ENCODE data around the gene SLC35F1. TPM values are rescaled to one million over a fixed set of nuclear protein-coding genes. Genes with fewer than 3 reads are reported as not detected.

The SLC35F1 gene
- total RNA-seq, 1 donor from 2014 or later, result 4.5 TPM

DNA sequence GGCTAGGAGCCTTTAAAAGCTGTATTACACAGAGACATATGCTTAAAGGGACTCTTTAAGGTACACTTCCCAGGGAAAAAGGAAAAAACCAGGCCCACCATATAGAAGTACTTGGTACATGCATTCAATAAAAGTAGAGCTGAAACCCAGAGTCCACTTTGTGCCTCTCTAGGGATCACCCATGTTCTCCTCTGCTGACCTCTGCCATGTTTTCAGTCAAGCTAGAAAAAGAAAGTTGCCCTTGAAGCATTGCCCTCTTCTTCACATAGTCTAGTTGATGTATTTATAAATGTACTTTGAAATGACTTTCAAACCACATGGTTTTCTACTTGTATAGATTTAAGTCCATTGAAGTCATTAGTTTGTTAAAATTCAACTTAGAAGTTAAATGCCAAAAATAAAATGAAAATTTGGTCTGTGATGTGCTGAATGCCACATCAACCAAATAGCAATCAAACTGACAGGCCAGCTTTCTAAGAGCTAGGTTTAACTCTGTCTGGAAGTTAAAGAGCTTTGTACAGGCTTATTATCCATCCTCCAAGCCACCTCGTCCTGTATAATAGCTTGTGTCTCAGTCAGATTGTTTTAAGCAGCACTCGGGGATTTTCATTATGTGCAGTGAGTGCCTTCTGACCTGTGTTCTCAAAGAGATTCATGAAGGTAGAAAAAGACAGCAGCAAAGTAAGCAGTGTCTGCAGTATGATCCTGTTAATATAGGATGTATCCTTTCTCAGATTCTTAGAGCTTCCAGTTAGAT is 402.5 kb downstream of the SLC35F1 start:
- DNase-seq (ENCODE audit: low spot score, unreplicated experiment), result no peak
- peaks cover 20% of the 10 kb centered on the region for H3K4me1 Mint-ChIP-seq (ENCODE audit: low read depth)
- H3K4me3 Mint-ChIP-seq (ENCODE audit: low read depth), result no peak overlapping the region
- no peaks in the 10 kb centered on the region for H3K36me3 Mint-ChIP-seq (ENCODE audit: insufficient read depth)
- TF ChIP-seq, protein P1, sequence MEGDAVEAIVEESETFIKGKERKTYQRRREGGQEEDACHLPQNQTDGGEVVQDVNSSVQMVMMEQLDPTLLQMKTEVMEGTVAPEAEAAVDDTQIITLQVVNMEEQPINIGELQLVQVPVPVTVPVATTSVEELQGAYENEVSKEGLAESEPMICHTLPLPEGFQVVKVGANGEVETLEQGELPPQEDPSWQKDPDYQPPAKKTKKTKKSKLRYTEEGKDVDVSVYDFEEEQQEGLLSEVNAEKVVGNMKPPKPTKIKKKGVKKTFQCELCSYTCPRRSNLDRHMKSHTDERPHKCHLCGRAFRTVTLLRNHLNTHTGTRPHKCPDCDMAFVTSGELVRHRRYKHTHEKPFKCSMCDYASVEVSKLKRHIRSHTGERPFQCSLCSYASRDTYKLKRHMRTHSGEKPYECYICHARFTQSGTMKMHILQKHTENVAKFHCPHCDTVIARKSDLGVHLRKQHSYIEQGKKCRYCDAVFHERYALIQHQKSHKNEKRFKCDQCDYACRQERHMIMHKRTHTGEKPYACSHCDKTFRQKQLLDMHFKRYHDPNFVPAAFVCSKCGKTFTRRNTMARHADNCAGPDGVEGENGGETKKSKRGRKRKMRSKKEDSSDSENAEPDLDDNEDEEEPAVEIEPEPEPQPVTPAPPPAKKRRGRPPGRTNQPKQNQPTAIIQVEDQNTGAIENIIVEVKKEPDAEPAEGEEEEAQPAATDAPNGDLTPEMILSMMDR (IDR thresholded peaks at IDR 0.05; ENCODE audit: unreplicated experiment), result no peak
- H3K27me3 Mint-ChIP-seq, result no peaks in the 10 kb centered on the region
- H3K9me3 Mint-ChIP-seq (ENCODE audit: low read depth), result peaks cover 7% of the 10 kb centered on the region
- no peak overlapping the region for H3K27ac Mint-ChIP-seq

DNA sequence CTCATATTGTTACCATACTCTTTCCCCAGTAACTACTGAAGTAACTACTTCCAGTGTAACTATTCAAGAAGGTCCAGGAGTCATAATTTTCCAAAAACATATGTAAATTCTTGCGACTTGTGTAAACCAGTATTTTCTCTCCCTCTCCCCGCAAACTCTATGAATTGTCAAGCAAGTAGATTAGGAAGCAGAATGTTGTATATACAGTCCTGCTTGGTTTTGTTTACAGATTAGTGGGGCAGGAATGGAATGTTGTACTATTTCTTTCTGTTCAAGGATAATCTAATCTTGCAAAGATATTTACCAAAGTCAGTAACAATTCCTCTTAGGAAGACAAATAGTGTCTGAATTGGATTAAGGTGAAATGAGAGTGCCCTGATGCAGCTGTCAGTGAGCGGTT is 406.1 kb downstream of the SLC35F1 start:
- DNase-seq (ENCODE audit: low spot score, unreplicated experiment), result no peak
- Mint-ChIP-seq H3K4me1 (ENCODE audit: low read depth) (peaks cover 24% of the 10 kb centered on the region), H3K36me3 (ENCODE audit: insufficient read depth) (peaks cover 2% of the 10 kb centered on the region)

DNA sequence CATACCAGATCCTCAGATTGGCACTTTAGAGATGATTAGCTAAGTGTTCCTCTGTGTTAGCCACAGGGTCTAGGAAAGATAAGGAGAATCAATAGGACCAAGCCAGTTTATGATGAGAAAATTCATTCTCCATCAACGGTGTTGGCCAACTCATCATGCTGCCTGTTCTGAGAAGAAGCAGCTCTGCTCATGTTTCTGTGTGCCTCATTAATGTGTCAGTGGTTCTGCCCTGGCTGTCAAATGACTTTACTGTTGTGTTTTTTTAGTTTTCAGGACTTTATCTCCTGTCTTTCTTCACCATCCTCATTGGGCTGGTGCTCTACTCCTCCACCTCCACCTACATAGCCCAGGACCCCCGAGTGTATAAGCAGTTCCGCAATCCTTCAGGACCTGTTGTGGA is 406.7 kb downstream of the SLC35F1 start:
- no peak for DNase-seq (ENCODE audit: low spot score, unreplicated experiment)
- H3K27me3 Mint-ChIP-seq, result no peaks in the 10 kb centered on the region
- peaks cover 4% of the 10 kb centered on the region for H3K9me3 Mint-ChIP-seq (ENCODE audit: low read depth)
- peaks cover 2% of the 10 kb centered on the region for H3K36me3 Mint-ChIP-seq (ENCODE audit: insufficient read depth)
- peaks cover 24% of the 10 kb centered on the region for H3K4me1 Mint-ChIP-seq (ENCODE audit: low read depth)
- H3K27ac Mint-ChIP-seq, result no peak overlapping the region
- no peak overlapping the region for H3K4me3 Mint-ChIP-seq (ENCODE audit: low read depth)
- TF ChIP-seq, protein P1 (IDR thresholded peaks at IDR 0.05; ENCODE audit: unreplicated experiment), result no peak

More for the DNA sequence above, 406.1 kb downstream of the SLC35F1 start:
- Mint-ChIP-seq H3K27ac (no peak overlapping the region), H3K4me3 (ENCODE audit: low read depth) (no peak overlapping the region), H3K9me3 (ENCODE audit: low read depth) (peaks cover 4% of the 10 kb centered on the region), H3K27me3 (no peaks in the 10 kb centered on the region)
- TF ChIP-seq, protein P1 (IDR thresholded peaks at IDR 0.05; ENCODE audit: unreplicated experiment), result no peak

DNA sequence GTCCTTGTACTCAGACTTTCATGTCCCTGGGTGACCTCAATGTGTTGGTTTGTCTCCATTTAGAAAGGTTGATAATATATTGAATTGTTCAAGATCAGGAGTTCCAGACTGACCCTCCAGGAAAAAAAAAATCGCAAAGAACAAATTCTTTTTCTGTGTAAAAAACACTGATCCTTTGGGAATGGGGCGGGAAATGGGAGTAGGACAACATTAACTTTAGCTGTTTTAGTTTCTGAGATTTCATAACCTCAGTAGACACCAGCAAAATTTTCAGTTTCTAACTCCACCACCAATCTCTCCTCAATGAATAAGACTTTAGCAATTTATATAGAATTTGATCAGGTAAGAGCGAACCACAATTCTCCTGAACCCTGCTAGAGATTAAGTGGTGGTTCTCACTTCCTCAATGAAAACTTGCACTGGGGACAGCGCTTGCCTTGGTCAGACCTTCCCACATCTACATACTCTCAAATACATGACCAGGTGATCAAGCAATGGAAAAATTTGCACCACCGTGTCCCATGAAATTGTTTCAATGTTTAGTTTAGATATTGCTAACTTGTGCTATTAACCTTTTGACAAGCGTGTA is 409.8 kb downstream of the SLC35F1 start:
- Mint-ChIP-seq H3K4me3 (ENCODE audit: low read depth) (no peak overlapping the region), H3K9me3 (ENCODE audit: low read depth) (no peaks in the 10 kb centered on the region), H3K4me1 (ENCODE audit: low read depth) (peaks cover 24% of the 10 kb centered on the region), H3K36me3 (ENCODE audit: insufficient read depth) (peaks cover 2% of the 10 kb centered on the region), H3K27ac (no peak overlapping the region), H3K27me3 (no peaks in the 10 kb centered on the region)
- TF ChIP-seq, protein P1 (IDR thresholded peaks at IDR 0.05; ENCODE audit: unreplicated experiment), result no peak
- no peak for DNase-seq (ENCODE audit: low spot score, unreplicated experiment)

DNA sequence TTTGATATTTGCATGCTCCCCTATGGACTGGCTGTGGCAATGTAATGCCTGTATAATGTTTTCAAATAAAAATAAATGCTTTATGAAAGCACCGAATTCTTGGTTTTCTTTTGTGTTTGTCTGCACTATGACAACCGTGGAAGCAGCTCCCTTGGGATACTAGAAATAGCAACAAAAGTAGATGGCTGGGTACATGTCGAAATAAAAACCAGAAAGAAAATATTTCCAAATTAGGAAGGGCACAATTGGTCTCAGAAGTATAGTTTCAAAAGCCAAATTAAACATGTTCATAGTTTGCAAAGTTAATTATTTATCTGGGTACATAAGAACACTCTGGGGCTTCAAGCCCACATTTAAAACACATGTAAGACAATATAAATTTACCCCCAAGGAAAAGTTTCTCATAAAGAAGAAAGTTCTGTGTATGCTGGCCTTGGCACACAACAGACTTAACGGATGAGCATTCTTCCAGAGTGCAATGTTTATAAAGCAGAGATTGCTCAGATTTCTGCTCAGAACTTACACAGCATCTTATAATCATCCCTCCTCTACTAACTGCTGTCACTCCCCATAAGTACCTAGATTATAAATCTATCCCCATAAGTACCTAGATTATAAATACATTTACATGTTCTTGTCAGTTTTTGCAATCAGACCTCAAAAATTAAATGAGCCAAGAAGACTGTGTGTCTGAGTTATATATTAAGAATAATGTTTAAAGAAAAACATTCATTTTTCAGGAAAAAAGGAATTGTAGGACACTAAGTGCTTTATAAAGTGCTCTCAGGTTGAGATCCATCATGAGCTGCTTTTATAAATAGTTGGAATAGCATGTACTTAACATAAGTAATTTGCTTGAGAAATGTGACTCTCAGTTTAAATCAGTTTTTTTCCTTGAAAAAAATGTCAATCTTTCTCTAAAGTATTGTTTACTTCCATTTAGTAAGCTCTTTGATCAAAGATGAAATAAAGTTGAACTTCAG is 410.8 kb downstream of the SLC35F1 start:
- Mint-ChIP-seq H3K27ac (no peak overlapping the region), H3K4me3 (ENCODE audit: low read depth) (no peak overlapping the region), H3K36me3 (ENCODE audit: insufficient read depth) (peaks cover 2% of the 10 kb centered on the region), H3K4me1 (ENCODE audit: low read depth) (peaks cover 18% of the 10 kb centered on the region), H3K9me3 (ENCODE audit: low read depth) (no peaks in the 10 kb centered on the region), H3K27me3 (no peaks in the 10 kb centered on the region)
- DNase-seq (ENCODE audit: low spot score, unreplicated experiment), result no peak
- TF ChIP-seq, protein P1 (IDR thresholded peaks at IDR 0.05; ENCODE audit: unreplicated experiment), result no peak

Measured in progenitor cell of endocrine pancreas (in vitro differentiated cells).